ENCODE results near the gene LRRC56. TPM values are rescaled to one million over a fixed set of nuclear protein-coding genes. Genes with fewer than 3 reads are reported as not detected.

Gene LRRC56
- total and polyA plus RNA-seq, 2 of the 13 experiments (the other 11 are each of a cell fraction or from before 2014, with no cell fraction given), result 0.11 to 0.29 TPM

- TF ChIP-seq ZNF343 (CRISPR knock-in tag; IDR thresholded peaks at IDR 0.05) (no peak), ARID2 (CRISPR knock-in tag; IDR thresholded peaks at IDR 0.05; ENCODE audit: borderline replicate concordance) (no peak), ZSCAN12 (CRISPR knock-in tag; IDR thresholded peaks at IDR 0.05) (peak; percentile 35; the same call in 1 of the 2 replicates), ZNF263 (CRISPR knock-in tag; IDR thresholded peaks at IDR 0.05) (0 out of 2 replicates have a peak, but pooled peaks have one; percentile 40), NFKB2 (CRISPR knock-in tag; IDR thresholded peaks at IDR 0.05; ENCODE audit: borderline replicate concordance) (peak; percentile 36; the same call in 1 of the 2 replicates), KDM3A (CRISPR knock-in tag; IDR thresholded peaks at IDR 0.05; ENCODE audit: low read depth) (0 out of 2 replicates have a peak, but pooled peaks have one; percentile 30), ZNF737 (CRISPR knock-in tag; IDR thresholded peaks at IDR 0.05; ENCODE audit: borderline replicate concordance) (no peak), SMAD1 (CRISPR knock-in tag; IDR thresholded peaks at IDR 0.05; ENCODE audit: borderline replicate concordance, low read depth) (no peak), BORCS8-MEF2B (CRISPR knock-in tag; IDR thresholded peaks at IDR 0.05) (no peak), HNRNPH1 (optimal IDR thresholded peaks at IDR 0.05; ENCODE audit: low read depth, low read length) (no peak), YEATS4 (CRISPR knock-in tag; IDR thresholded peaks at IDR 0.05; ENCODE audit: borderline replicate concordance) (no peak; the same call in 1 of the 2 replicates), ZNF614 (CRISPR knock-in tag; IDR thresholded peaks at IDR 0.05; ENCODE audit: borderline replicate concordance) (no peak; the same call in 1 of the 2 replicates), THAP11 (CRISPR knock-in tag; IDR thresholded peaks at IDR 0.05) (peak; percentile 87), YY1 (IDR thresholded peaks at IDR 0.05; ENCODE audit: insufficient read depth, insufficient replicate concordance, low read depth, low read length) (peak; percentile 46), U2AF1 (optimal IDR thresholded peaks at IDR 0.05; ENCODE audit: low read depth, low read length) (no peak), HMGXB4 (CRISPR knock-in tag; IDR thresholded peaks at IDR 0.05; ENCODE audit: borderline replicate concordance in 1 of 2, low read depth in 1 of 2) (0 out of 4 replicates have a peak, but pooled peaks of 1 of the 2 experiments have one; percentile 16), RBM39 (IDR thresholded peaks at IDR 0.05; ENCODE audit: low read depth, low read length, poor library complexity, severe bottlenecking) (peak; percentile 33), KLF13 (CRISPR knock-in tag; IDR thresholded peaks at IDR 0.05) (no peak), YEATS2 (CRISPR knock-in tag; IDR thresholded peaks at IDR 0.05; ENCODE audit: borderline replicate concordance) (peak; percentile 45; the same call in 1 of the 2 replicates), NFIC (IDR thresholded peaks at IDR 0.05; ENCODE audit: low read length) (no peak), ZNF704 (CRISPR knock-in tag; IDR thresholded peaks at IDR 0.05; ENCODE audit: borderline replicate concordance) (no peak; the same call in 1 of the 2 replicates), HMG20B (CRISPR knock-in tag; conservative IDR thresholded peaks at IDR 0.05) (no peak), NFYB (CRISPR knock-in tag; IDR thresholded peaks at IDR 0.05) (peak; percentile 58), ZNF276 (CRISPR knock-in tag; IDR thresholded peaks at IDR 0.05; ENCODE audit: low read depth) (no peak), ZFP36L2 (CRISPR knock-in tag; IDR thresholded peaks at IDR 0.05) (no peak)
These were observed 38.9 kb downstream of the LRRC56 start, which contains the start of gene PHRF1 (continued) for GRCh38 chr11:575996-576768.
